ENCODE measurements around the gene TAS2R50. TPM values are rescaled to one million over a fixed set of nuclear protein-coding genes. Genes with fewer than 3 reads are reported as not detected.
"Not testable (repeated sequence)": the region's sequence is repeated elsewhere in the genome, so short reads cannot be mapped to it uniquely, and the experiment has no call there.

TAS2R50 gene
- total and polyA plus RNA-seq, 2 experiments from 2014 or later, result 3.4 TPM; not detected in 1

- H3K4me1 ChIP-seq (ENCODE audit: insufficient read depth); H3K4me3 Mint-ChIP-seq; H3K27me3 ChIP-seq (ENCODE audit: insufficient read depth); H3K4me2 ChIP-seq; H3F3A ChIP-seq (replicated peaks; ENCODE audit: low read depth); H3K36me3 ChIP-seq (ENCODE audit: insufficient read depth); H2AFZ ChIP-seq; H3K9me3 Mint-ChIP-seq; H3K4me1 Mint-ChIP-seq; H3K9me2 ChIP-seq (ENCODE audit: insufficient read depth); ATAC-seq; H3K4me3 ChIP-seq; DNase-seq (ENCODE audit: low spot score); H3K27ac Mint-ChIP-seq; H3K27ac ChIP-seq (ENCODE audit: low read depth); H3K27me3 Mint-ChIP-seq (ENCODE audit: insufficient read depth, low read depth, poor library complexity); H3K79me2 ChIP-seq (replicated peaks; ENCODE audit: insufficient read depth); H4K20me1 ChIP-seq (replicated peaks; ENCODE audit: insufficient read depth): not testable (repeated sequence)
- peaks cover 13% of the 10 kb centered on the region; the same call in 2 of the 3 replicates for H3K36me3 Mint-ChIP-seq (ENCODE audit: low read depth)
Observed at GRCh38 chr12:11033959-11034358, 47.2 kb upstream of the TAS2R50 start.

- no peak within 1 kb of the TSS for H3K27ac Mint-ChIP-seq
- Histone ChIP-seq H3K4me2 (no peak within 1 kb of the TSS), H3K79me2 (replicated peaks; ENCODE audit: insufficient read depth) (no peaks in the 10 kb centered on the region), H3K27me3 (ENCODE audit: insufficient read depth) (no peaks in the 10 kb centered on the region), H3K4me1 (ENCODE audit: insufficient read depth) (no peaks in the 10 kb centered on the region), H3K36me3 (ENCODE audit: insufficient read depth) (no peaks in the 10 kb centered on the region), H3F3A (replicated peaks; ENCODE audit: low read depth) (no peaks in the 10 kb centered on the region), H3K4me3 (no peak within 1 kb of the TSS), H4K20me1 (replicated peaks; ENCODE audit: insufficient read depth) (no peaks in the 10 kb centered on the region), H2AFZ (no peak within 1 kb of the TSS), H3K9me2 (ENCODE audit: insufficient read depth) (no peaks in the 10 kb centered on the region), H3K27ac (ENCODE audit: low read depth) (no peak within 1 kb of the TSS)
- no peaks in the 10 kb centered on the region for H3K9me3 Mint-ChIP-seq
- no peak for ATAC-seq
- peaks cover 2% of the 10 kb centered on the region for H3K27me3 Mint-ChIP-seq (ENCODE audit: insufficient read depth, low read depth, poor library complexity)
- H3K4me3 Mint-ChIP-seq, result no peak within 1 kb of the TSS
- H3K36me3 Mint-ChIP-seq (ENCODE audit: low read depth), result peaks cover 8% of the 10 kb centered on the region; the same call in 2 of the 3 replicates
- DNase-seq (ENCODE audit: low spot score), result no peak
- H3K4me1 Mint-ChIP-seq, result peaks cover under 1% of the 10 kb centered on the region; the same call in 1 of the 3 replicates
- TF ChIP-seq ETS1 (IDR thresholded peaks at IDR 0.05), result no peak
- no peak for TF ChIP-seq ZNF462 (CRISPR knock-in tag; IDR thresholded peaks at IDR 0.05)
- TF ChIP-seq POLR2AphosphoS5 (IDR thresholded peaks at IDR 0.05; ENCODE audit: low read depth), result no peak
- no peak for TF ChIP-seq REST (IDR thresholded peaks at IDR 0.05; ENCODE audit: unreplicated experiment)
- TF ChIP-seq NANOG (IDR thresholded peaks at IDR 0.05; ENCODE audit: borderline replicate concordance), result no peak
- no peak for TF ChIP-seq ZNF331 (CRISPR knock-in tag; IDR thresholded peaks at IDR 0.05; ENCODE audit: low read depth)
- TF ChIP-seq CTCF (conservative IDR thresholded peaks at IDR 0.05; ENCODE audit: low read depth in 2 of 2), result no peak
- TF ChIP-seq CREB1 (CRISPR knock-in tag; IDR thresholded peaks at IDR 0.05; ENCODE audit: low read depth), result no peak
- no peak for TF ChIP-seq ZNF114 (CRISPR knock-in tag; IDR thresholded peaks at IDR 0.05)
Observed at GRCh38 chr12:11031307-11031706, 44.6 kb upstream of the TAS2R50 start, which contains the start of gene TAS2R31. TAS2R31 (minus strand) TSS chr12:11031407; CDS start chr12:11031335, 72 bp downstream.

All from GM23338 (cell line).